ENCODE measurements around the gene SDC3.
"Not testable (repeated sequence)": the region's sequence is repeated elsewhere in the genome, so short reads cannot be mapped to it uniquely, and the experiment has no call there.

The SDC3 gene

DNA sequence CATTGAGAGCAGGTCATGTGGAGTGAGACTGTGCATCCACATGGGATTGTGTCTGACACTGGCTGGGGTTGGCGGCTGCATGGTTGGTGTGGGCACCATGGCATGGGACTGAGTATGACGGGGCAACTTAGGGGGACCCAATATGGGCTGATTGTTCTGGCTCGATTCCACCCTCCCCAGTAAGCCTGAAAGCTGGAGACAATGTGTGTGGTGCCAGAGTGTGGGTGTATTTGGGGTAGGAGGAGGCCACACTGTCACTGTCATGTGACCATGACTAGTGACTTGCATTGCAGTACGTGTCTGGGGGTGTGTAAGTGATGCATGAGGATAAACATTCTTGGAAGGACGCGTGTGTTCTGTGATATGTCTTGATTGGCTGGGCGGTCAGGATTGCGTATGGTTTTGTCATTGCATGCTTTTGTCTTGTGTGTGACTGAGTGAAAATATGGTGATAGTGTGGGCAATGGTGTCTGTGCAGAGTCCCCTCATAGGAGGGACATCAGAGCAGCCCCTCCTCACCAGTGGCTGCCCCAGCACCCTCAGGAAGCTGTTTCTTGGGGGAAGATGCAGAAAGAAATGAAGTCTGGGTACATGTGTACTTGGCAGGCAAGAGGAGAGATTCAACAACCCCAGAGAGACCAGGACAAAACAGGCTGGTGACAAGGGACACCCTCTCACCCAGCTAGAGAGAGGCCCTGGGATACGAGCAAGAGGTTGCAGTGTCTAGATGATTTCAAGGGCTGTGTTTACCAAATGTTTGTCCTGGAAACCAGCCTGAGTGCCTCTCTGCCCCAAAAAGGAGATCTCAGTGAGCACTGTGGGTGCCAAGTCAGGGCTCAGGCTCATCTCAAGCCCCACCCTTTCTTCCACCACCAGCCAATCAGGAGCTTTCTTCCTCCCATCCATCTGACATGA, 36.3 kb downstream of the SDC3 start:
- no peak overlapping the region for H3K4me3 ChIP-seq (ENCODE audit: low read depth, low read length)
- TF ChIP-seq, protein P1, sequence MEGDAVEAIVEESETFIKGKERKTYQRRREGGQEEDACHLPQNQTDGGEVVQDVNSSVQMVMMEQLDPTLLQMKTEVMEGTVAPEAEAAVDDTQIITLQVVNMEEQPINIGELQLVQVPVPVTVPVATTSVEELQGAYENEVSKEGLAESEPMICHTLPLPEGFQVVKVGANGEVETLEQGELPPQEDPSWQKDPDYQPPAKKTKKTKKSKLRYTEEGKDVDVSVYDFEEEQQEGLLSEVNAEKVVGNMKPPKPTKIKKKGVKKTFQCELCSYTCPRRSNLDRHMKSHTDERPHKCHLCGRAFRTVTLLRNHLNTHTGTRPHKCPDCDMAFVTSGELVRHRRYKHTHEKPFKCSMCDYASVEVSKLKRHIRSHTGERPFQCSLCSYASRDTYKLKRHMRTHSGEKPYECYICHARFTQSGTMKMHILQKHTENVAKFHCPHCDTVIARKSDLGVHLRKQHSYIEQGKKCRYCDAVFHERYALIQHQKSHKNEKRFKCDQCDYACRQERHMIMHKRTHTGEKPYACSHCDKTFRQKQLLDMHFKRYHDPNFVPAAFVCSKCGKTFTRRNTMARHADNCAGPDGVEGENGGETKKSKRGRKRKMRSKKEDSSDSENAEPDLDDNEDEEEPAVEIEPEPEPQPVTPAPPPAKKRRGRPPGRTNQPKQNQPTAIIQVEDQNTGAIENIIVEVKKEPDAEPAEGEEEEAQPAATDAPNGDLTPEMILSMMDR (conservative IDR thresholded peaks at IDR 0.05; ENCODE audit: low read depth, low read length): no peak
- DNase-seq (ENCODE audit: low read depth): no peak

DNA sequence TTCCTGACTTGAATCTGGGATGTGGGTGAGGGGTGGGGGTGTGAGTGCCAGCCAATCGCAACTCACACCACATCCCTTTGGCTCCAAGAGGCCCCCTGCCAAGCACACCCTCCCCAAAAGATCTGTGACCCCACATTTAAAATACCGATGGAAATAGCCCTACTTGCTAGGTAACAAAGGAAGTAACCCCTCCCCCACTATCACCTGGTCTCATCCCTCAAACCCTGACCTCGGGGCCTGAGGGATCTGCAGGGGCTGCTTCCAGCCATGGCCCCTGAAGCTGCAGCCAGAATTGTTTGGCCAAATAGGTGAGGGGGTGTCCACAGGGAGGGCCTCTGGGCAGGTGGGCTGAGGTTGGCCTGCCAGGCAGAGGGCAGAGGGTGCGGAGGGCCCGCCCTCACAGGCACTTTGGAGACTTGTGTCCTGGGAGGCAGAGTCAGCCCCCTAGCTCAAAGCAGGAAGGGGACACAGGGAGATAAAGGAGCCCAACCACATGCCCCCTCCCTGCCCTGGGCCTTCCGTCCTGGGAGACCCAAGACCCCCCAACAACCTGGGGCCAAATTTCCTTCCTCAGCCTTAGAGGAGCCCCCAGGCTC, 37.2 kb downstream of the SDC3 start:
- H3K4me3 ChIP-seq (ENCODE audit: low read depth, low read length): no peak overlapping the region
- no peak for DNase-seq (ENCODE audit: low read depth)
- TF ChIP-seq, protein P1 (conservative IDR thresholded peaks at IDR 0.05; ENCODE audit: low read depth, low read length): no peak

DNA sequence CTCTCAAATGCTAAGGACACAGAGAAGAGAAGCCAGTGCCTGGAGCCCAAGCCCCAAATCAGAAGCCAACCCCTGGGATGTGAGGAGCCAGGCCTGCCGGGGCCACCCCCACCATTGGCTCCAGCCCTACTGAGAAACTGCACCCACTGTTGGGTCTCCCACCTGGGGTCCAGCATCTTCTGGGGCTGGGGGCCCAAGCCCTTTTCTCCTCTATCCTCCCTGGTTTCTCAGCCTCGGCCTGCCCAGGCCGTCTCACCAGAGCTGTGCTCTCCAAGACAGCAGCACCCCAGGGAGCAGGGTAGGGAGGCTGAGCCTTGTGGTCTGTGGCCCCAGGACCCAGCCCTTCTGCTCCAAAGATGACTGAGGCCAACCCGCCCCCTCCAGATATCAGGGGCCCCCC, 37.9 kb downstream of the SDC3 start:
- TF ChIP-seq, protein P1 (conservative IDR thresholded peaks at IDR 0.05; ENCODE audit: low read depth, low read length): no peak
- no peak overlapping the region for H3K4me3 ChIP-seq (ENCODE audit: low read depth, low read length)

DNA sequence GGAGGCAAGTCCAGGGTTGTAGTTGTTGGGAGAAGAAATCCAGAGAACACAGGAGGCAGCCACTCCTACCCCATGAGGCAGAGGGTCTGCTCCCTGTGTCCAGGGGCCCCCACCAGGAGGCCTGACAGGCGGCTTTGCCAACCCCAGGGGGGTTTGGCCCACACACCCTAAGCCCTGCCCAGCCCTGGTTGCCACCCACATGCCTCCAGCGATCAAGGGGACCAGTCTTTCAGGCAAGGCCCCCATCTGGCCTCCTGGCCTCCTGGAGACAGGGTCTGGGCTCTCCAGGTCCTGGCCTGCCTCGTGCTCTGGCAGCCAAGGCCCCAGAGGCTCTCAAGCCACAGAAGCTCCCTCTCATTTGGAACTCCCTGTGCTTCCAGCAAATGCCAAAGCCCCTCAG, 38.5 kb downstream of the SDC3 start:
- DNase-seq (ENCODE audit: low read depth): no peak
- TF ChIP-seq, protein P1 (conservative IDR thresholded peaks at IDR 0.05; ENCODE audit: low read depth, low read length): no peak
- no peak overlapping the region for H3K4me3 ChIP-seq (ENCODE audit: low read depth, low read length)

More for the DNA sequence above, 37.9 kb downstream of the SDC3 start:
- no peak for DNase-seq (ENCODE audit: low read depth)

DNA sequence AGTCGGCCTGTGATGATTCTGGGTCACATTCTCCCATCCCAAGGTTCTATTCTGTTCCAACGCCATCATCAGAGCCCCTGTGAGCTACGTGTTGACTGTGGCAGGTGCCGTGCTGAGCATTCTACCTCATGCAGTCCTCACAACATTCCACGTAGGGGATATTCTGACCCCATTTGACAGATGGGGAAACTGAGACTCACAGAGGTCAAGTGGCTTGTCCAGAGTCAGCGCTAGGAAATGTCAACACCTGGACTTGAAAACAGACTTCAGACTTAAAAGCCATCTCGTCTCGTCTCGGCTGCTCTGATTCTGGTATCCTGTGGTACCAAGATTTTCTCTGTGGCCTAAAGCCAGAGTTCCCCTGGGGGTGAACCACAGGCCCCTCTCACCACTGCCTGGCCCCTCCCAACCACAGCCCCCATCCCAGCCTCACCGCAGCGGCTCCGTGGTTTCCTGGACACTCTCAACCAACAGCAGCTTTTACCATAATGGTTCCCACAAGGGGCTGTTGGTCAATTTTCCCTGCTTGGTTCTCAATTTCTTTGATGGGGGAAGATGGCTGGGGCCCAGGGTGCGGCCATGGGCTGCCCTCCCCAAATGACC, 39.6 kb downstream of the SDC3 start:
- no peak overlapping the region for H3K4me3 ChIP-seq (ENCODE audit: low read depth, low read length)
- DNase-seq (ENCODE audit: low read depth): no peak
- TF ChIP-seq, protein P1 (conservative IDR thresholded peaks at IDR 0.05; ENCODE audit: low read depth, low read length): no peak

DNA sequence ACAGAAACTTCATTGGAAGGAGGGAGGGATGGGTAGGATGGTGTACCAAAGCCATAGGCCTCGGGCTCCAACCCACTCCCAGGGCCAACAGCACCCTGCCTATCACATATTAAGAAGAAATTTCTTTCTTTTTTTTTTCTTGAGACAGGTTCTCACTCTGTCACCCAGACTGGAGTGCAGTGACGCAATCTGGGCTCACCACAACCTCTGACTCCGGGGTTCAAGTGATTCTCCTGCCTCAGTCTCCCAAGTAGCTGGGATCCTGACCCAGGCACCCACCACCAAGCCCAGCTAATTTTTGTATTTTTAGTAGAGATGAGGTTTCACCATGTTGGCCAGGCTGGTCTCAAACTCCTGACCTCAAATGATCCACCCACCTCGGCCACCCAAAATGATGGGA, 40.5 kb downstream of the SDC3 start:
- not testable (repeated sequence) for DNase-seq (ENCODE audit: low read depth)

DNA sequence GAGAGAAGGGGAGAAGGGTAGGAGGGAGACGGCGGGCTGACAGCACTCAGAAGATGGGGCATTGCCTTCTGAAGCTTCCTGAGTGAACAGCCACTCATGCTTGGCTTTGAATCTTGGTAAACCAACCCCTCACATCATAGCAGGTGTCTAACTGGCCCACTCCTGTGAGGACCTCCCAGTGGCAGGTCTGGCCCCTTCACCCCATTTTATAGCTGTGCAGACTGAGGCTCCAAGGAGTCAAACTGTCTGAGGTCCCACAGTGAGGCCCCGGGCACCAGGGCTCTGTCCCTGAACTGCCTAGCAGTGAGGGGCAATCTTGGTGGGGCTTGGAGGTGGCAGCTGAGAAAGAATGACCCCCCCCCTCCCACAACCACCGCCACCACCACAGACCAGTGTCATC, 41.0 kb downstream of the SDC3 start:
- no peak overlapping the region for H3K4me3 ChIP-seq (ENCODE audit: low read depth, low read length)
- TF ChIP-seq, protein P1 (conservative IDR thresholded peaks at IDR 0.05; ENCODE audit: low read depth, low read length): no peak
- no peak for DNase-seq (ENCODE audit: low read depth)

More for the DNA sequence above, 40.5 kb downstream of the SDC3 start:
- not testable (repeated sequence) for H3K4me3 ChIP-seq (ENCODE audit: low read depth, low read length)
